Natural killer cell (primary cell): ENCODE data around the gene VRTN. TPM values are rescaled to one million over a fixed set of nuclear protein-coding genes. Genes with fewer than 3 reads are reported as not detected.

ENCODE experiments used
- ATAC-seq, 3 donors: fragments of 150-1000 bp in 2 of 3; fragments of 200-7000 bp in 1 of 3; cut with Tn5 transposase; 1 replicate in 1 of 3; 2 replicates in 2 of 3; pipeline ENCODE4 v1.10.0; 2021; ENCODE audit warnings: mild to moderate bottlenecking in 2 of 3, moderate library complexity in 2 of 3
- DNase-seq, 2 donors: peaks; one replicate each; pipeline versions ENCODE4 v3.0.0 to v3.0.0-alpha.2; 2013 to 2021; ENCODE audit warnings: mixed read lengths in 1 of 2
- H3K27ac ChIP-seq: one replicate; pipeline ENCODE4 v1.5.1; 2013; ENCODE audit warnings: mild to moderate bottlenecking, low read length
- H3K27me3 ChIP-seq: one replicate; pipeline ENCODE4 v1.6.1; 2013; ENCODE audit warnings: low read length; ENCODE audit not compliant: control insufficient read depth, insufficient read depth
- H3K36me3 ChIP-seq: one replicate; pipeline ENCODE4 v1.6.1; 2013; ENCODE audit warnings: low read length; ENCODE audit not compliant: control insufficient read depth, insufficient read depth
- H3K4me1 ChIP-seq: one replicate; pipeline ENCODE4 v1.6.1; 2013; ENCODE audit warnings: low read length; ENCODE audit not compliant: control insufficient read depth, insufficient read depth
- H3K4me3 ChIP-seq: one replicate; pipeline ENCODE4 v1.5.1; 2013; ENCODE audit warnings: low read length
- H3K9me3 ChIP-seq: one replicate; pipeline ENCODE4 v1.6.1; 2013; ENCODE audit warnings: low read length; ENCODE audit not compliant: control insufficient read depth, insufficient read depth
- H3K27ac Mint-ChIP-seq, 2 donors: one replicate each; pipeline ENCODE4 v1.8.0; 2022; ENCODE audit warnings: mild to moderate bottlenecking in 2 of 2, mixed read lengths in 2 of 2, moderate library complexity in 1 of 2
- H3K27me3 Mint-ChIP-seq, 2 donors: one replicate each; pipeline ENCODE4 v1.8.0; 2022; ENCODE audit warnings: low read depth in 2 of 2, mixed read lengths in 2 of 2
- H3K36me3 Mint-ChIP-seq: one replicate; pipeline ENCODE4 v1.8.0; 2022; ENCODE audit warnings: mixed read lengths
- H3K4me1 Mint-ChIP-seq, 2 donors: one replicate each; pipeline ENCODE4 v1.8.0; 2022; ENCODE audit warnings: mixed read lengths in 2 of 2
- H3K4me3 Mint-ChIP-seq: one replicate; pipeline ENCODE4 v1.8.0; 2022; ENCODE audit warnings: mild to moderate bottlenecking, moderate library complexity, mixed read lengths
- H3K9me3 Mint-ChIP-seq, 2 donors: one replicate each; pipeline ENCODE4 v1.8.0; 2022; ENCODE audit warnings: mixed read lengths in 2 of 2
- CTCF ChIP-seq: fragments of 200-600 bp; IDR thresholded peaks from one replicate; pipeline ENCODE4 v1.8.0; 2022; ENCODE audit warnings: antibody characterized with exemption
- whole genome bisulfite sequencing: methylation state at CpG from one replicate; pipeline ENCODE4 v1.1.7; 2013; ENCODE audit warnings: missing lambda C conversion rate; ENCODE audit not compliant: insufficient coverage; 5-methylcytosine and 5-hydroxymethylcytosine counted together
- intact Hi-C: fragments of 100-400 bp; cut with micrococcal nuclease; formaldehyde crosslinking; loops from one replicate; pipeline ENCODE4 v1.14.2; 2022
- total RNA-seq, 4 donors: library from RNA; stranded (reverse); fragments of 120-200 nt in 1 of 4; gene quantifications; one replicate each; pipeline versions ENCODE4 v1.2.3 to v1.2.4, GENCODE V29; 2013 to 2022

VRTN gene
- total RNA-seq, 3 donors from 2014 or later (not counting 1 experiment from before 2014, with no cell fraction given): not detected

GRCh38 chr14:74395094-74395493 is 46.8 kb downstream of the VRTN start:
- Histone ChIP-seq H3K9me3 (no peaks in the 10 kb centered on the region), H3K36me3 (no peaks in the 10 kb centered on the region), H3K4me3 (no peak overlapping the region), H3K27me3 (no peaks in the 10 kb centered on the region), H3K27ac (no peak overlapping the region), H3K4me1 (no peaks in the 10 kb centered on the region)
- WGBS: 73% methylated on average over 4 of the region's 4 CpGs
- H3K4me3 Mint-ChIP-seq: no peak overlapping the region
- no peaks in the 10 kb centered on the region for H3K36me3 Mint-ChIP-seq
- no peak overlapping the region for H3K27ac Mint-ChIP-seq
- TF ChIP-seq CTCF: no peak
- H3K4me1 Mint-ChIP-seq: peaks cover 2% of the 10 kb centered on the region in 2 donors
- DNase-seq (no peak), ATAC-seq (no peak)
- H3K9me3 Mint-ChIP-seq: no peaks in the 10 kb centered on the region
- H3K27me3 Mint-ChIP-seq: peaks cover 15 to 32% of the 10 kb centered on the region in 2 donors
- intact Hi-C loops: no loop called here

GRCh38 chr14:74400031-74400685 is 51.9 kb downstream of the VRTN start:
- Mint-ChIP-seq H3K36me3 (no peaks in the 10 kb centered on the region), H3K27ac (peak overlapping the region in 1 of 2 donors; percentile 89), H3K27me3 (peaks cover 9 to 18% of the 10 kb centered on the region in 2 donors), H3K4me3 (peak overlapping the region; percentile 32), H3K4me1 (peaks cover 19 to 32% of the 10 kb centered on the region in 2 donors), H3K9me3 (no peaks in the 10 kb centered on the region)
- DNase-seq (no peak), ATAC-seq (no peak)
- Histone ChIP-seq H3K27me3 (no peaks in the 10 kb centered on the region), H3K4me3 (no peak overlapping the region), H3K4me1 (peaks cover 29% of the 10 kb centered on the region), H3K36me3 (no peaks in the 10 kb centered on the region), H3K9me3 (no peaks in the 10 kb centered on the region), H3K27ac (no peak overlapping the region)
- 78% methylated on average over 13 of the region's 13 CpGs for WGBS
- no peak for TF ChIP-seq CTCF
- intact Hi-C loops: no loop called here

GRCh38 chr14:74400919-74401503 is 52.7 kb downstream of the VRTN start:
- WGBS: 47% methylated on average over 8 of the region's 8 CpGs
- Histone ChIP-seq H3K4me1 (peaks cover 29% of the 10 kb centered on the region), H3K4me3 (no peak overlapping the region), H3K27me3 (no peaks in the 10 kb centered on the region), H3K9me3 (no peaks in the 10 kb centered on the region), H3K36me3 (no peaks in the 10 kb centered on the region), H3K27ac (peak overlapping the region; percentile 74)
- TF ChIP-seq CTCF: no peak
- ATAC-seq (peak in 1 of 3 donors; percentile 5), DNase-seq (no peak)
- peaks cover 19 to 32% of the 10 kb centered on the region in 2 donors for H3K4me1 Mint-ChIP-seq
- intact Hi-C loops: no loop called here
- peaks cover 9 to 15% of the 10 kb centered on the region in 2 donors for H3K27me3 Mint-ChIP-seq
- no peaks in the 10 kb centered on the region for H3K9me3 Mint-ChIP-seq
- H3K4me3 Mint-ChIP-seq: peak overlapping the region; percentile 84
- no peaks in the 10 kb centered on the region for H3K36me3 Mint-ChIP-seq
- peak overlapping the region; percentile 77 to 89 for H3K27ac Mint-ChIP-seq
